Ishikawa (cell line): ENCODE results near the gene RNF217.

ENCODE experiments used
- CEBPB ChIP-seq: IDR thresholded peaks from 2 replicates; pipeline ENCODE4 v1.6.1; 2012
- CREB1 ChIP-seq: IDR thresholded peaks from 2 replicates; pipeline ENCODE4 v1.6.1; 2012; ENCODE audit warnings: low read depth
- EP300 ChIP-seq: IDR thresholded peaks from 2 replicates; pipeline ENCODE4 v1.6.1; 2012; ENCODE audit warnings: borderline replicate concordance
- FOXM1 ChIP-seq: IDR thresholded peaks from 2 replicates; pipeline ENCODE4 v1.6.1; 2012; ENCODE audit warnings: low read depth, borderline replicate concordance
- NFIC ChIP-seq: IDR thresholded peaks from 2 replicates; pipeline ENCODE4 v1.6.1; 2012
- RAD21 ChIP-seq: IDR thresholded peaks from 2 replicates; pipeline ENCODE4 v1.6.1; 2012; ENCODE audit warnings: low read depth
- TAF1 ChIP-seq: IDR thresholded peaks from 2 replicates; pipeline ENCODE4 v1.6.1; 2012; ENCODE audit warnings: low read depth, mild to moderate bottlenecking
- TCF12 ChIP-seq: IDR thresholded peaks from 2 replicates; pipeline ENCODE4 v1.6.1; 2012; ENCODE audit warnings: low read depth
- YY1 ChIP-seq: IDR thresholded peaks from 2 replicates; pipeline ENCODE4 v1.6.1; 2012; ENCODE audit warnings: low read depth
- ZBTB7A ChIP-seq: IDR thresholded peaks from 2 replicates; pipeline ENCODE4 v1.6.1; 2012; ENCODE audit warnings: low read depth
- TF ChIP-seq, protein P1 (sequence below): IDR thresholded peaks from 2 replicates; pipeline ENCODE4 v1.6.1; 2012
- TF ChIP-seq, protein P2 (sequence below): IDR thresholded peaks from 2 replicates; pipeline ENCODE4 v1.6.1; 2012
- TF ChIP-seq, protein P3 (sequence below): IDR thresholded peaks from 2 replicates; pipeline ENCODE4 v1.6.1; 2012; ENCODE audit warnings: low read depth, mild to moderate bottlenecking

DNA sequence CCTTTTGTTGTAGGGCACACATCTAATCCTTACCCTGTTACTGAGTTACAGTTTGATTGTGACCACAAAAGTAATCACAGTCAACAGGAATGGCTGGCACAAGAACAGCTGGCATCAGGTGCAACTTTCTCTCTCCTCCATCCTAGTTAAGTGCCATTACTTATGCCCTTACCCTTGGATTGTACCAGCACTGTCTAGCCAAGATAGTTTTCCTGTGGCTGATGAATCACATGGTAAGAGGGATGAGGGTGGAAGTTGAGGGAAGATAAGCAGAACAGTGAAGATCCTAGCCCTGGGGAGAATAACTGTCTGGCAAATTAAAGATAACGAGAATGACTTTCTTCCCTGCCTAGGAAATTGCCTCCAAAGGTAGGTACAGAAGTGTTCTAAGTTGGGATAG, 42.0 kb downstream of the RNF217 start:
- TF ChIP-seq EP300 (no peak), YY1 (no peak), CREB1 (no peak), RAD21 (no peak), NFIC (no peak), FOXM1 (no peak), TCF12 (no peak), ZBTB7A (no peak), CEBPB (no peak), TAF1 (no peak)
- TF ChIP-seq, protein P1, sequence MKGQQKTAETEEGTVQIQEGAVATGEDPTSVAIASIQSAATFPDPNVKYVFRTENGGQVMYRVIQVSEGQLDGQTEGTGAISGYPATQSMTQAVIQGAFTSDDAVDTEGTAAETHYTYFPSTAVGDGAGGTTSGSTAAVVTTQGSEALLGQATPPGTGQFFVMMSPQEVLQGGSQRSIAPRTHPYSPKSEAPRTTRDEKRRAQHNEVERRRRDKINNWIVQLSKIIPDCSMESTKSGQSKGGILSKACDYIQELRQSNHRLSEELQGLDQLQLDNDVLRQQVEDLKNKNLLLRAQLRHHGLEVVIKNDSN: no peak
- TF ChIP-seq, protein P2, sequence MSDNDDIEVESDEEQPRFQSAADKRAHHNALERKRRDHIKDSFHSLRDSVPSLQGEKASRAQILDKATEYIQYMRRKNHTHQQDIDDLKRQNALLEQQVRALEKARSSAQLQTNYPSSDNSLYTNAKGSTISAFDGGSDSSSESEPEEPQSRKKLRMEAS: no peak
- TF ChIP-seq, protein P3, sequence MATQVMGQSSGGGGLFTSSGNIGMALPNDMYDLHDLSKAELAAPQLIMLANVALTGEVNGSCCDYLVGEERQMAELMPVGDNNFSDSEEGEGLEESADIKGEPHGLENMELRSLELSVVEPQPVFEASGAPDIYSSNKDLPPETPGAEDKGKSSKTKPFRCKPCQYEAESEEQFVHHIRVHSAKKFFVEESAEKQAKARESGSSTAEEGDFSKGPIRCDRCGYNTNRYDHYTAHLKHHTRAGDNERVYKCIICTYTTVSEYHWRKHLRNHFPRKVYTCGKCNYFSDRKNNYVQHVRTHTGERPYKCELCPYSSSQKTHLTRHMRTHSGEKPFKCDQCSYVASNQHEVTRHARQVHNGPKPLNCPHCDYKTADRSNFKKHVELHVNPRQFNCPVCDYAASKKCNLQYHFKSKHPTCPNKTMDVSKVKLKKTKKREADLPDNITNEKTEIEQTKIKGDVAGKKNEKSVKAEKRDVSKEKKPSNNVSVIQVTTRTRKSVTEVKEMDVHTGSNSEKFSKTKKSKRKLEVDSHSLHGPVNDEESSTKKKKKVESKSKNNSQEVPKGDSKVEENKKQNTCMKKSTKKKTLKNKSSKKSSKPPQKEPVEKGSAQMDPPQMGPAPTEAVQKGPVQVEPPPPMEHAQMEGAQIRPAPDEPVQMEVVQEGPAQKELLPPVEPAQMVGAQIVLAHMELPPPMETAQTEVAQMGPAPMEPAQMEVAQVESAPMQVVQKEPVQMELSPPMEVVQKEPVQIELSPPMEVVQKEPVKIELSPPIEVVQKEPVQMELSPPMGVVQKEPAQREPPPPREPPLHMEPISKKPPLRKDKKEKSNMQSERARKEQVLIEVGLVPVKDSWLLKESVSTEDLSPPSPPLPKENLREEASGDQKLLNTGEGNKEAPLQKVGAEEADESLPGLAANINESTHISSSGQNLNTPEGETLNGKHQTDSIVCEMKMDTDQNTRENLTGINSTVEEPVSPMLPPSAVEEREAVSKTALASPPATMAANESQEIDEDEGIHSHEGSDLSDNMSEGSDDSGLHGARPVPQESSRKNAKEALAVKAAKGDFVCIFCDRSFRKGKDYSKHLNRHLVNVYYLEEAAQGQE: no peak
